ENCODE measurements around the gene MGAT5.

Gene MGAT5

GRCh38 chr2:134314681-134315368 lies 61.0 kb downstream of the MGAT5 start:
- H3K36me3 ChIP-seq (ENCODE audit: control insufficient read depth, insufficient read depth, low read length): no peaks in the 10 kb centered on the region
- no peak overlapping the region for H3K9ac ChIP-seq (ENCODE audit: low read depth, low read length)
- H3K27me3 ChIP-seq (ENCODE audit: control insufficient read depth, insufficient read depth, low read length): no peaks in the 10 kb centered on the region
- H3K4me3 ChIP-seq (ENCODE audit: low read depth, low read length): no peak overlapping the region
- H3K4me1 ChIP-seq (ENCODE audit: control insufficient read depth, insufficient read depth, low read length): peaks cover 3% of the 10 kb centered on the region
- H3K9me3 ChIP-seq (ENCODE audit: control insufficient read depth, insufficient read depth, low read length): no peaks in the 10 kb centered on the region

GRCh38 chr2:134315471-134315870 lies 61.6 kb downstream of the MGAT5 start:
- H3K36me3 ChIP-seq (ENCODE audit: control insufficient read depth, insufficient read depth, low read length): no peaks in the 10 kb centered on the region
- H3K4me3 ChIP-seq (ENCODE audit: low read depth, low read length): no peak overlapping the region
- H3K9me3 ChIP-seq (ENCODE audit: control insufficient read depth, insufficient read depth, low read length): no peaks in the 10 kb centered on the region
- no peaks in the 10 kb centered on the region for H3K27me3 ChIP-seq (ENCODE audit: control insufficient read depth, insufficient read depth, low read length)
- H3K4me1 ChIP-seq (ENCODE audit: control insufficient read depth, insufficient read depth, low read length): peaks cover 3% of the 10 kb centered on the region
- H3K9ac ChIP-seq (ENCODE audit: low read depth, low read length): no peak overlapping the region

- no peaks in the 10 kb centered on the region for H3K36me3 ChIP-seq (ENCODE audit: control insufficient read depth, insufficient read depth, low read length)
- H3K4me3 ChIP-seq (ENCODE audit: low read depth, low read length): no peak overlapping the region
- H3K4me1 ChIP-seq (ENCODE audit: control insufficient read depth, insufficient read depth, low read length): peaks cover 3% of the 10 kb centered on the region
- H3K27me3 ChIP-seq (ENCODE audit: control insufficient read depth, insufficient read depth, low read length): no peaks in the 10 kb centered on the region
- no peak overlapping the region for H3K9ac ChIP-seq (ENCODE audit: low read depth, low read length)
- no peaks in the 10 kb centered on the region for H3K9me3 ChIP-seq (ENCODE audit: control insufficient read depth, insufficient read depth, low read length)
Observed at GRCh38 chr2:134319596-134320254, 65.9 kb downstream of the MGAT5 start.

GRCh38 chr2:134320930-134321329 lies 67.1 kb downstream of the MGAT5 start:
- H3K27me3 ChIP-seq (ENCODE audit: control insufficient read depth, insufficient read depth, low read length): no peaks in the 10 kb centered on the region
- no peak overlapping the region for H3K4me3 ChIP-seq (ENCODE audit: low read depth, low read length)
- H3K4me1 ChIP-seq (ENCODE audit: control insufficient read depth, insufficient read depth, low read length): peaks cover 3% of the 10 kb centered on the region
- no peaks in the 10 kb centered on the region for H3K9me3 ChIP-seq (ENCODE audit: control insufficient read depth, insufficient read depth, low read length)
- no peaks in the 10 kb centered on the region for H3K36me3 ChIP-seq (ENCODE audit: control insufficient read depth, insufficient read depth, low read length)
- no peak overlapping the region for H3K9ac ChIP-seq (ENCODE audit: low read depth, low read length)

GRCh38 chr2:134323777-134324176 lies 69.9 kb downstream of the MGAT5 start:
- no peaks in the 10 kb centered on the region for H3K9me3 ChIP-seq (ENCODE audit: control insufficient read depth, insufficient read depth, low read length)
- peaks cover 3% of the 10 kb centered on the region for H3K4me1 ChIP-seq (ENCODE audit: control insufficient read depth, insufficient read depth, low read length)
- H3K27me3 ChIP-seq (ENCODE audit: control insufficient read depth, insufficient read depth, low read length): no peaks in the 10 kb centered on the region
- no peaks in the 10 kb centered on the region for H3K36me3 ChIP-seq (ENCODE audit: control insufficient read depth, insufficient read depth, low read length)
- H3K9ac ChIP-seq (ENCODE audit: low read depth, low read length): no peak overlapping the region
- H3K4me3 ChIP-seq (ENCODE audit: low read depth, low read length): no peak overlapping the region

- Histone ChIP-seq H3K36me3 (ENCODE audit: control insufficient read depth, insufficient read depth, low read length) (no peaks in the 10 kb centered on the region), H3K9me3 (ENCODE audit: control insufficient read depth, insufficient read depth, low read length) (no peaks in the 10 kb centered on the region), H3K27me3 (ENCODE audit: control insufficient read depth, insufficient read depth, low read length) (no peaks in the 10 kb centered on the region), H3K4me1 (ENCODE audit: control insufficient read depth, insufficient read depth, low read length) (peaks cover 2% of the 10 kb centered on the region), H3K4me3 (ENCODE audit: low read depth, low read length) (no peak overlapping the region), H3K9ac (ENCODE audit: low read depth, low read length) (no peak overlapping the region)
Observed at GRCh38 chr2:134324430-134324829, 70.6 kb downstream of the MGAT5 start.

- Histone ChIP-seq H3K4me3 (ENCODE audit: low read depth, low read length) (no peak overlapping the region), H3K9me3 (ENCODE audit: control insufficient read depth, insufficient read depth, low read length) (no peaks in the 10 kb centered on the region), H3K27me3 (ENCODE audit: control insufficient read depth, insufficient read depth, low read length) (no peaks in the 10 kb centered on the region), H3K36me3 (ENCODE audit: control insufficient read depth, insufficient read depth, low read length) (no peaks in the 10 kb centered on the region), H3K4me1 (ENCODE audit: control insufficient read depth, insufficient read depth, low read length) (no peaks in the 10 kb centered on the region), H3K9ac (ENCODE audit: low read depth, low read length) (no peak overlapping the region)
Observed at GRCh38 chr2:134324947-134325346, 71.1 kb downstream of the MGAT5 start.

GRCh38 chr2:134325696-134326095 lies 71.8 kb downstream of the MGAT5 start:
- H3K36me3 ChIP-seq (ENCODE audit: control insufficient read depth, insufficient read depth, low read length): no peaks in the 10 kb centered on the region
- no peak overlapping the region for H3K4me3 ChIP-seq (ENCODE audit: low read depth, low read length)

GRCh38 chr2:134327367-134327766 lies 73.5 kb downstream of the MGAT5 start:
- H3K27me3 ChIP-seq (ENCODE audit: control insufficient read depth, insufficient read depth, low read length): no peaks in the 10 kb centered on the region
- no peaks in the 10 kb centered on the region for H3K36me3 ChIP-seq (ENCODE audit: control insufficient read depth, insufficient read depth, low read length)
- H3K9ac ChIP-seq (ENCODE audit: low read depth, low read length): no peak overlapping the region
- H3K9me3 ChIP-seq (ENCODE audit: control insufficient read depth, insufficient read depth, low read length): no peaks in the 10 kb centered on the region
- H3K4me3 ChIP-seq (ENCODE audit: low read depth, low read length): no peak overlapping the region
- H3K4me1 ChIP-seq (ENCODE audit: control insufficient read depth, insufficient read depth, low read length): no peaks in the 10 kb centered on the region

More at GRCh38 chr2:134325696-134326095, 71.8 kb downstream of the MGAT5 start:
- H3K4me1 ChIP-seq (ENCODE audit: control insufficient read depth, insufficient read depth, low read length): no peaks in the 10 kb centered on the region
- no peak overlapping the region for H3K9ac ChIP-seq (ENCODE audit: low read depth, low read length)
- H3K27me3 ChIP-seq (ENCODE audit: control insufficient read depth, insufficient read depth, low read length): no peaks in the 10 kb centered on the region
- no peaks in the 10 kb centered on the region for H3K9me3 ChIP-seq (ENCODE audit: control insufficient read depth, insufficient read depth, low read length)

- Histone ChIP-seq H3K4me1 (ENCODE audit: control insufficient read depth, insufficient read depth, low read length) (no peaks in the 10 kb centered on the region), H3K9me3 (ENCODE audit: control insufficient read depth, insufficient read depth, low read length) (no peaks in the 10 kb centered on the region), H3K36me3 (ENCODE audit: control insufficient read depth, insufficient read depth, low read length) (no peaks in the 10 kb centered on the region), H3K9ac (ENCODE audit: low read depth, low read length) (no peak overlapping the region), H3K27me3 (ENCODE audit: control insufficient read depth, insufficient read depth, low read length) (no peaks in the 10 kb centered on the region), H3K4me3 (ENCODE audit: low read depth, low read length) (no peak overlapping the region)
Observed at GRCh38 chr2:134331081-134331480, 77.2 kb downstream of the MGAT5 start.

GRCh38 chr2:134333646-134334189 lies 79.8 kb downstream of the MGAT5 start:
- H3K27me3 ChIP-seq (ENCODE audit: control insufficient read depth, insufficient read depth, low read length): no peaks in the 10 kb centered on the region
- H3K9ac ChIP-seq (ENCODE audit: low read depth, low read length): no peak overlapping the region
- H3K4me3 ChIP-seq (ENCODE audit: low read depth, low read length): no peak overlapping the region
- H3K36me3 ChIP-seq (ENCODE audit: control insufficient read depth, insufficient read depth, low read length): no peaks in the 10 kb centered on the region
- H3K4me1 ChIP-seq (ENCODE audit: control insufficient read depth, insufficient read depth, low read length): no peaks in the 10 kb centered on the region
- no peaks in the 10 kb centered on the region for H3K9me3 ChIP-seq (ENCODE audit: control insufficient read depth, insufficient read depth, low read length)
